ENCODE data around the gene KAZN. TPM values are rescaled to one million over a fixed set of nuclear protein-coding genes. Genes with fewer than 3 reads are reported as not detected.

Gene KAZN
- polyA plus RNA-seq, 1 donor from 2014 or later = 20.6 TPM

DNA sequence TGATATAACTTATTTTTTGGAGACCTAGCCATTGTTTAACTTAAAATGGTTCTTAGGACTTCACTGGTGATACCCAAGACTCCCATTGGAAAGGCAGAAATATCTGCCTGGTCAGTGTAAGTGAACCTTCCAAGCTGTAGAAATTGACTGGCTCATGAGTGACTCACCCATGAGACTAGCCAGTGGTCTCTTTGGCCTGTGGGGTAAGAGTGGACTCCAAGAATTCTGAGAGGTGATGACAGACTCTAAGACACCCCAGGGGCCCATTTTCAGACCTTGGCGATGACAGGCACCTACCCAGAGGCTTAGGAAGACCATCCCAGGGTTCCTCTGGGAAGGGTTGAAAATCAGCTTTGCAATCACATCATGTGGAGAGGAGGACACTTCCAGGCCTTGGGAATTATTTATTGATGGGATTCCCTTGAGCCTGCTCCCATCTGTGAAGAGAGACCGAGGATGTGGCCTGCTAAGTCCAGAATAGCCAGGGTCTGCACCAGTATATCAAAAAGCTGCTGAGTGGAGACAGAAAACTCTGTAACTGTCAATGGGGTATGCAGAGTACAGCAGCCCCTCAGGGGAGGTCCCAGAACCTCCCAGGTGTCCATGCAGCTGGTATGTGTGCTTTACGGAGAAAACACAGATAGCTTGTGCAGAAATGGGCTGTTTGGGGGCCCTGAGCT is 78.9 kb downstream of the KAZN start:
- Histone ChIP-seq H3K9me2 (ENCODE audit: insufficient read depth, low read length) (no peaks in the 10 kb centered on the region), H2AFZ (ENCODE audit: low read depth, low read length) (no peak overlapping the region)

DNA sequence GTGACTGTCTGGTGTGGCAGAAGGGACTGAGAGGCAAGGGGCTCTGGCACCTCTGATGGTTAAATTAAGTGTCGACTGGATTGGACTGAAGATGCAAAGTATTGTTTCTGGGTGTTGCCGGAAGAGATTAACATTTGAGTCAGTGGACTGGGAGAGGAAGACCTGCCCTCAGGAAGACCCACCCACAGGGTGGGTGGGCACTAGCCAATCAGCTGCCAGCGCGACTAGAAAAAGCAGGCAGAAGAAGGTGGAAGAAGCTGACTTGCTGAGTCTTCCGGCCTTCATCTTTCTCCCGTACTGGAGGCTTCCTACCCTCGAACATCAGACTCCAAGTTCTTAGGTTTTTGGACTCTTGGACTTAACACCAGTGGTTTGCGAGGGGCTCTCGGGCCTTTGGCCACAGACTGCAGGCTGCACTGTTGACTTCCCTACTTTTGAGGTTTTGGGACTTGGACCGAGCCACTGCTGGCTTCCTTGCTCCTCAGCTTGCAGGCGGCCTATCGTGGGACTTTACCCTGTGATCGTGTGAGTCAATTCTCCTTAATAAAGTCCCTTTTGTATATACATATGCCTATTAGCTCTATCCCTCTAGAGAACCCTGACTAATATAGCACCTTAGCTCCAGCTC is 79.6 kb downstream of the KAZN start:
- Histone ChIP-seq H3F3A (ENCODE audit: insufficient read depth, low read length, poor library complexity, severe bottlenecking) (no peaks in the 10 kb centered on the region), H3K27ac (ENCODE audit: low read length) (no peak overlapping the region), H4K20me1 (ENCODE audit: insufficient read depth) (no peaks in the 10 kb centered on the region), H3K79me2 (replicated peaks; ENCODE audit: insufficient read depth, low read length) (peaks cover 22% of the 10 kb centered on the region), H3K4me3 (ENCODE audit: low read length) (no peak overlapping the region), H3K36me3 (ENCODE audit: insufficient read depth, low read length) (no peaks in the 10 kb centered on the region), H3K9ac (ENCODE audit: low read length) (no peak overlapping the region), H3K9me3 (ENCODE audit: low read length) (peaks cover 6% of the 10 kb centered on the region), H3K27me3 (ENCODE audit: insufficient read depth, low read depth, low read length) (no peaks in the 10 kb centered on the region), H3K4me2 (ENCODE audit: low read length) (no peak overlapping the region), H2AFZ (ENCODE audit: low read depth, low read length) (no peak overlapping the region), H3K9me2 (ENCODE audit: insufficient read depth, low read length) (no peaks in the 10 kb centered on the region)
- TF ChIP-seq EP300 (conservative IDR thresholded peaks at IDR 0.05; ENCODE audit: poor library complexity, severe bottlenecking) (no peak), TAF1 (IDR thresholded peaks at IDR 0.05; ENCODE audit: low read depth) (no peak), RAD21 (conservative IDR thresholded peaks at IDR 0.05) (no peak), MXI1 (conservative IDR thresholded peaks at IDR 0.05; ENCODE audit: poor library complexity, severe bottlenecking) (no peak), EZH2 (IDR thresholded peaks at IDR 0.05; ENCODE audit: borderline replicate concordance, insufficient read depth, low read length, poor library complexity, severe bottlenecking) (no peak), POLR2AphosphoS5 (IDR thresholded peaks at IDR 0.05) (no peak), SMC3 (conservative IDR thresholded peaks at IDR 0.05; ENCODE audit: poor library complexity) (no peak)
- TF ChIP-seq, protein P1, sequence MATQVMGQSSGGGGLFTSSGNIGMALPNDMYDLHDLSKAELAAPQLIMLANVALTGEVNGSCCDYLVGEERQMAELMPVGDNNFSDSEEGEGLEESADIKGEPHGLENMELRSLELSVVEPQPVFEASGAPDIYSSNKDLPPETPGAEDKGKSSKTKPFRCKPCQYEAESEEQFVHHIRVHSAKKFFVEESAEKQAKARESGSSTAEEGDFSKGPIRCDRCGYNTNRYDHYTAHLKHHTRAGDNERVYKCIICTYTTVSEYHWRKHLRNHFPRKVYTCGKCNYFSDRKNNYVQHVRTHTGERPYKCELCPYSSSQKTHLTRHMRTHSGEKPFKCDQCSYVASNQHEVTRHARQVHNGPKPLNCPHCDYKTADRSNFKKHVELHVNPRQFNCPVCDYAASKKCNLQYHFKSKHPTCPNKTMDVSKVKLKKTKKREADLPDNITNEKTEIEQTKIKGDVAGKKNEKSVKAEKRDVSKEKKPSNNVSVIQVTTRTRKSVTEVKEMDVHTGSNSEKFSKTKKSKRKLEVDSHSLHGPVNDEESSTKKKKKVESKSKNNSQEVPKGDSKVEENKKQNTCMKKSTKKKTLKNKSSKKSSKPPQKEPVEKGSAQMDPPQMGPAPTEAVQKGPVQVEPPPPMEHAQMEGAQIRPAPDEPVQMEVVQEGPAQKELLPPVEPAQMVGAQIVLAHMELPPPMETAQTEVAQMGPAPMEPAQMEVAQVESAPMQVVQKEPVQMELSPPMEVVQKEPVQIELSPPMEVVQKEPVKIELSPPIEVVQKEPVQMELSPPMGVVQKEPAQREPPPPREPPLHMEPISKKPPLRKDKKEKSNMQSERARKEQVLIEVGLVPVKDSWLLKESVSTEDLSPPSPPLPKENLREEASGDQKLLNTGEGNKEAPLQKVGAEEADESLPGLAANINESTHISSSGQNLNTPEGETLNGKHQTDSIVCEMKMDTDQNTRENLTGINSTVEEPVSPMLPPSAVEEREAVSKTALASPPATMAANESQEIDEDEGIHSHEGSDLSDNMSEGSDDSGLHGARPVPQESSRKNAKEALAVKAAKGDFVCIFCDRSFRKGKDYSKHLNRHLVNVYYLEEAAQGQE (IDR thresholded peaks at IDR 0.05; ENCODE audit: borderline replicate concordance) = no peak
- TF ChIP-seq, protein P2, sequence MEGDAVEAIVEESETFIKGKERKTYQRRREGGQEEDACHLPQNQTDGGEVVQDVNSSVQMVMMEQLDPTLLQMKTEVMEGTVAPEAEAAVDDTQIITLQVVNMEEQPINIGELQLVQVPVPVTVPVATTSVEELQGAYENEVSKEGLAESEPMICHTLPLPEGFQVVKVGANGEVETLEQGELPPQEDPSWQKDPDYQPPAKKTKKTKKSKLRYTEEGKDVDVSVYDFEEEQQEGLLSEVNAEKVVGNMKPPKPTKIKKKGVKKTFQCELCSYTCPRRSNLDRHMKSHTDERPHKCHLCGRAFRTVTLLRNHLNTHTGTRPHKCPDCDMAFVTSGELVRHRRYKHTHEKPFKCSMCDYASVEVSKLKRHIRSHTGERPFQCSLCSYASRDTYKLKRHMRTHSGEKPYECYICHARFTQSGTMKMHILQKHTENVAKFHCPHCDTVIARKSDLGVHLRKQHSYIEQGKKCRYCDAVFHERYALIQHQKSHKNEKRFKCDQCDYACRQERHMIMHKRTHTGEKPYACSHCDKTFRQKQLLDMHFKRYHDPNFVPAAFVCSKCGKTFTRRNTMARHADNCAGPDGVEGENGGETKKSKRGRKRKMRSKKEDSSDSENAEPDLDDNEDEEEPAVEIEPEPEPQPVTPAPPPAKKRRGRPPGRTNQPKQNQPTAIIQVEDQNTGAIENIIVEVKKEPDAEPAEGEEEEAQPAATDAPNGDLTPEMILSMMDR (IDR thresholded peaks at IDR 0.05; ENCODE audit: poor library complexity, severe bottlenecking) = no peak

More for the DNA sequence above, 78.9 kb downstream of the KAZN start:
- TF ChIP-seq MXI1 (conservative IDR thresholded peaks at IDR 0.05; ENCODE audit: poor library complexity, severe bottlenecking) (no peak), EP300 (conservative IDR thresholded peaks at IDR 0.05; ENCODE audit: poor library complexity, severe bottlenecking) (no peak), TAF1 (IDR thresholded peaks at IDR 0.05; ENCODE audit: low read depth) (no peak), SMC3 (conservative IDR thresholded peaks at IDR 0.05; ENCODE audit: poor library complexity) (no peak), POLR2AphosphoS5 (IDR thresholded peaks at IDR 0.05) (no peak), RAD21 (conservative IDR thresholded peaks at IDR 0.05) (no peak), EZH2 (IDR thresholded peaks at IDR 0.05; ENCODE audit: borderline replicate concordance, insufficient read depth, low read length, poor library complexity, severe bottlenecking) (no peak)
- TF ChIP-seq, protein P2 (IDR thresholded peaks at IDR 0.05; ENCODE audit: poor library complexity, severe bottlenecking) = no peak
- TF ChIP-seq, protein P1 (IDR thresholded peaks at IDR 0.05; ENCODE audit: borderline replicate concordance) = no peak
- Histone ChIP-seq H3K36me3 (ENCODE audit: insufficient read depth, low read length) (no peaks in the 10 kb centered on the region), H3K79me2 (replicated peaks; ENCODE audit: insufficient read depth, low read length) (peaks cover 22% of the 10 kb centered on the region), H3K9ac (ENCODE audit: low read length) (no peak overlapping the region), H3K27me3 (ENCODE audit: insufficient read depth, low read depth, low read length) (no peaks in the 10 kb centered on the region), H3K27ac (ENCODE audit: low read length) (no peak overlapping the region), H4K20me1 (ENCODE audit: insufficient read depth) (no peaks in the 10 kb centered on the region), H3K4me3 (ENCODE audit: low read length) (no peak overlapping the region), H3K9me3 (ENCODE audit: low read length) (peaks cover 6% of the 10 kb centered on the region), H3K4me2 (ENCODE audit: low read length) (no peak overlapping the region), H3F3A (ENCODE audit: insufficient read depth, low read length, poor library complexity, severe bottlenecking) (no peaks in the 10 kb centered on the region)
